Nephron progenitor cell (in vitro differentiated cells): Measurements from ENCODE around the gene RSBN1L.
A peak's percentile ranks its signal among the peaks of the same experiment; 100 is the strongest.

Experiments used
- DNase-seq: peaks from one replicate; pipeline ENCODE4 v3.0.0; 2021
- H3K27ac Mint-ChIP-seq: 2 replicates; pipeline ENCODE4 v1.8.0; 2021; ENCODE audit warnings: mild to moderate bottlenecking, moderate library complexity, mixed read lengths
- H3K27me3 Mint-ChIP-seq: 2 replicates; pipeline ENCODE4 v1.8.0; 2021; ENCODE audit warnings: mild to moderate bottlenecking, low read depth, mixed read lengths; ENCODE audit not compliant: poor library complexity
- H3K36me3 Mint-ChIP-seq: 2 replicates; pipeline ENCODE4 v1.8.0; 2021; ENCODE audit warnings: low read depth, mixed read lengths
- H3K4me1 Mint-ChIP-seq: 2 replicates; pipeline ENCODE4 v1.8.0; 2021; ENCODE audit warnings: mixed read lengths
- H3K4me3 Mint-ChIP-seq: 2 replicates; pipeline ENCODE4 v1.8.0; 2021; ENCODE audit warnings: mild to moderate bottlenecking, moderate library complexity, mixed read lengths
- H3K9me3 Mint-ChIP-seq: 2 replicates; pipeline ENCODE4 v1.8.0; 2021; ENCODE audit warnings: mild to moderate bottlenecking, moderate library complexity, mixed read lengths
- TF ChIP-seq, protein P1 (sequence below): fragments of 200-600 bp; sonication (generic); IDR thresholded peaks from 2 replicates; pipeline ENCODE4 v1.5.0; 2021; ENCODE audit warnings: antibody characterized with exemption

RSBN1L gene

DNA sequence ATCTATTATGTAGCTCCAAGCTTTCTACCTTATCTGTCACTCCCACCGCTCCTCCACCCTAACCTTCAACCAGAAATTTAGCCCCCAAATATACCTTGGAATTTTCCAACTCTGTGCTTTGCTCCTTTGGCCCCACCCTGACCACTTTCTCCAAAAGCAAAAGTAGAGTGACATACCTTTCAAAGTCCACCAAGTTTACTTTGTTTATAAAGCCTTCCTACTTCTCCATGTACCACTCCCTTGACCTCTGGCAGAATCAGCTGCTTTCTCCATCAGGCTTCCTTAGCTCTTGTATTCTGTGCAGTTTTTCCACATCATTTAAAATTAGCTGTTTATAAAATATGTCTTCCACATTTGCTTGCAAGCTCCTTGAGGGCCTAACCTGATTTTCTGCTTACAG, 40.9 kb upstream of the RSBN1L start:
- TF ChIP-seq, protein P1, sequence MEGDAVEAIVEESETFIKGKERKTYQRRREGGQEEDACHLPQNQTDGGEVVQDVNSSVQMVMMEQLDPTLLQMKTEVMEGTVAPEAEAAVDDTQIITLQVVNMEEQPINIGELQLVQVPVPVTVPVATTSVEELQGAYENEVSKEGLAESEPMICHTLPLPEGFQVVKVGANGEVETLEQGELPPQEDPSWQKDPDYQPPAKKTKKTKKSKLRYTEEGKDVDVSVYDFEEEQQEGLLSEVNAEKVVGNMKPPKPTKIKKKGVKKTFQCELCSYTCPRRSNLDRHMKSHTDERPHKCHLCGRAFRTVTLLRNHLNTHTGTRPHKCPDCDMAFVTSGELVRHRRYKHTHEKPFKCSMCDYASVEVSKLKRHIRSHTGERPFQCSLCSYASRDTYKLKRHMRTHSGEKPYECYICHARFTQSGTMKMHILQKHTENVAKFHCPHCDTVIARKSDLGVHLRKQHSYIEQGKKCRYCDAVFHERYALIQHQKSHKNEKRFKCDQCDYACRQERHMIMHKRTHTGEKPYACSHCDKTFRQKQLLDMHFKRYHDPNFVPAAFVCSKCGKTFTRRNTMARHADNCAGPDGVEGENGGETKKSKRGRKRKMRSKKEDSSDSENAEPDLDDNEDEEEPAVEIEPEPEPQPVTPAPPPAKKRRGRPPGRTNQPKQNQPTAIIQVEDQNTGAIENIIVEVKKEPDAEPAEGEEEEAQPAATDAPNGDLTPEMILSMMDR: no peak
- H3K36me3 Mint-ChIP-seq: peaks cover 32% of the 10 kb centered on the region
- H3K4me1 Mint-ChIP-seq: no peaks in the 10 kb centered on the region
- peaks cover 3% of the 10 kb centered on the region for H3K27me3 Mint-ChIP-seq
- H3K9me3 Mint-ChIP-seq: no peaks in the 10 kb centered on the region
- no peak overlapping the region for H3K4me3 Mint-ChIP-seq
- DNase-seq: no peak
- H3K27ac Mint-ChIP-seq: no peak overlapping the region

DNA sequence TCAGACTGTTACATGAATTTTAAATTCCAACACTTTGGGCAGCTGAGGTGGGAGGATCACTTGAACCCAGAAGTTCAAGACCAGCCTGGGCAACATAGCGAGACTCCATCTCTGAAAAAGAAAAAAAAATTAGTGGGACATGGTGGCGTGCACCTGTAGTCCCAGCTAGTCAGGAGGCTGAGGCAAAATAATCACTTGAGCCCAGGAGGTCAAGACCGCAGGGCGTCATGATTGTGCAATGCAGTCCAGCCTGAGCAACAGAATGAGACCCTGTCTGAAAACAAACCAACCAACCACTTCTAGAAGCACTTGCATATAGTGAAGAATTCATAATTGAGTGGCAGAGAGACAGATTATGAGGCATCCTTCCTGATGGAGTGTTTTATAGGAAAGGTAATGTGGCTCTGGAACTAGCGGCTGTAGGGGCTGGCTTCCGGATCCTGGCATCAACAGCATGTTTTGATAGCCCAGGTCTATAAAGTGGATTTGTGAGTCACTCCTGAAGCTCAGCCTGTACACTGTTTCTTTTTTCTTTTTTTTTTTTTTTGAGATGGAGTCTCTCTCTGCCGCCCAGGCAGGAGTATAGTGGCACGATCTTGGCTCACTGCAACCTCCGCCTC, 40.3 kb upstream of the RSBN1L start:
- TF ChIP-seq, protein P1: no peak
- Mint-ChIP-seq H3K27me3 (peaks cover 3% of the 10 kb centered on the region), H3K36me3 (peaks cover 32% of the 10 kb centered on the region), H3K9me3 (no peaks in the 10 kb centered on the region), H3K4me3 (no peak overlapping the region), H3K27ac (no peak overlapping the region), H3K4me1 (no peaks in the 10 kb centered on the region)
- DNase-seq: no peak

DNA sequence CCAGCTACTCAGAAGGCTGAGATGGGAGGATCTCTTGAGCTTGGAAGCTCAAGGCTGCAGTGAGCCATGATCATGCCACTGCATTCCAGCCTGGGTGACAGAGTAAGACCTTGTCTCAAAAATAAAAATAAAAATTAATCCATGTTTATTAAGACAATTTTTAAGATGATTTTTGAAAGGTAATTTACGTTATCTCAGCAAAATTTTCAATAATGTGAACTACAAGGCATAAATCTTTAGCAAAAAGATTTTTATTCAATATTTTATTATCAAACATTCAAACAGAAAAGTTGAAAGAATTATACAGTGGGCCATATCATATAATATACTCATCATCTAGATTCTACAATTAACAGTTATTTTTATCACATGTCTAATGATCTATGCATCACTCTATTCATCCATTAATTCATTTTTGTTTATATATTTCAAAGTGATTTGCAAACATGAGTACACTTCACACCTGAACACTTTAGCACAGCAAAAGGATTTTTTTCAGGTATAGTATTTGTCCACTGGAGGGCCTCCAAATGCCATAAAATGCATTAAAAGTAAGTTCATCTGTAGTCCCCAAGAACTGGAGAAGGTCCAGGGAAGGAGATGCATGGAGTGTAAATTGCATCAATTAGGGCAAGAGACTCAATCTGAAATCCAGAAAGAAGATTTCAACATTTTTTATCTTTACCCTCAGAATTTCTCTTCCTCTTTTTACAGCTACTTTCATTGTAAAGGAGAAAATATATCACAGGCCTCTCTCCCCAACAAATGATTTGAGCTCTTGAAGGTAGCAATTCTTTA, 38.6 kb upstream of the RSBN1L start:
- TF ChIP-seq, protein P1: peak; percentile 48
- H3K9me3 Mint-ChIP-seq: no peaks in the 10 kb centered on the region

DNA sequence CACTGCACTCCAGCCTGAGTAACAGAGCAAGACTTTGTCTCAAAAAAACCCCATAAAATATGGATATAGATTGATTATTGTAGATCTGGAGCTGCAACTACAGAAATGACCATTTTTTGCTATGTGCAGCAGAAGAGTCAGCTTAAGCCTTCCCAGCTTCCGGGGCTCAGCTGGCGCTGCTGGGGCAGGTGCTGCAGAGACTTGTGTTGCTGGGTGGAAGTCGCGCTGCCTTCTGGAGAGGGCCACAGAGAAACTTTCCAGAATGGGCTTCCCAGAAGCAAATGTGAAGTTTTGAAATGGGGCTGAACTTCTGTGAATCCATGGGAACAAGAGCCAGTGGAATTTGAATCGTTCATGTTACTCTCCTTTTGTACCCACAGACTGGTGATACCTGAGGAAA, 37.3 kb upstream of the RSBN1L start:
- TF ChIP-seq, protein P1: no peak
- Mint-ChIP-seq H3K9me3 (no peaks in the 10 kb centered on the region), H3K27ac (no peak overlapping the region), H3K4me1 (no peaks in the 10 kb centered on the region), H3K27me3 (no peaks in the 10 kb centered on the region), H3K36me3 (peaks cover 33% of the 10 kb centered on the region), H3K4me3 (no peak overlapping the region)
- DNase-seq: no peak

More for the DNA sequence above, 38.6 kb upstream of the RSBN1L start:
- no peak overlapping the region for H3K4me3 Mint-ChIP-seq
- H3K4me1 Mint-ChIP-seq: no peaks in the 10 kb centered on the region
- H3K27ac Mint-ChIP-seq: no peak overlapping the region
- no peak for DNase-seq
- peaks cover 33% of the 10 kb centered on the region for H3K36me3 Mint-ChIP-seq
- no peaks in the 10 kb centered on the region for H3K27me3 Mint-ChIP-seq

DNA sequence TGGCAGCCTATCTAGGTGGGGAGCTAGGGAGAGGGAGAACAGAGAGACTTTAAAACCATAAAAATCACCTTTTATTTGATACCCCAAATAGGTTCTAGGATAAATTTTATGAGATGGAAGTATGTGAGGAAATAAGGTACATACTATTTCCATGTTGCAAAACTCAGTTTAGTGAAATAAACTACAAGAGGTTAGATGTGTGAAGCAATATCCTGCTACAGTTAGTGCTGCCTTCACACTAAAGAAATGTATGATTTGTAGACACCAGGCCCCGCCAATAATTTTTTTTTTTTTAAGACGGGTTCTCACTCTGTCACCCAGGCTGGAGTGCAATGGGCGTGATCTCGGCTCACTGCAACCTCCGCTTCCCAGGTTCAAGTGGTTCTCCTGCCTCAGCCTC, 34.4 kb upstream of the RSBN1L start:
- DNase-seq: no peak
- Mint-ChIP-seq H3K27me3 (no peaks in the 10 kb centered on the region), H3K4me3 (no peak overlapping the region), H3K27ac (no peak overlapping the region), H3K9me3 (no peaks in the 10 kb centered on the region), H3K36me3 (peaks cover 17% of the 10 kb centered on the region), H3K4me1 (peaks cover 11% of the 10 kb centered on the region)
- TF ChIP-seq, protein P1: no peak
